H1 (cell line): ENCODE measurements around the gene FAT1. TPM values are rescaled to one million over a fixed set of nuclear protein-coding genes. Genes with fewer than 3 reads are reported as not detected.

Experiments
- CTCF ChIA-PET: fragments of 300-600 bp; sonication (Branson Sonifier 250); formaldehyde crosslinking; loops from one replicate; lab custom pipeline; 2021; ENCODE audit not compliant: partially characterized antibody; lab: Charles Lee
- POLR2A ChIA-PET: fragments of 300-600 bp; sonication (Branson Sonifier 250); formaldehyde crosslinking; loops from one replicate; lab custom pipeline; 2021; ENCODE audit warnings: inconsistent platforms; ENCODE audit not compliant: partially characterized antibody; lab: Charles Lee
- DNase-seq, 2 experiments: peaks; one replicate each; pipeline versions ENCODE4 v3.0.0 to v3.0.0-alpha.2; 2010 to 2022; ENCODE audit warnings: low spot score in 2 of 2, low read depth in 1 of 2, mixed read lengths in 1 of 2
- FAIRE-seq: peaks from 2 replicates; lab custom pipeline; 2011; peaks lifted over from hg19 to GRCh38; lab: Jason Lieb, UNC
- H2AFZ ChIP-seq: 2 replicates; pipeline ENCODE4 v1.8.1; 2012; ENCODE audit warnings: low read length, inconsistent platforms
- H2AK5ac ChIP-seq: 2 replicates; pipeline ENCODE4 v1.6.1; 2013; ENCODE audit warnings: low read depth, low read length
- H2BK120ac ChIP-seq: replicated peaks from 2 replicates; pipeline ENCODE3; 2013; ENCODE audit warnings: low read depth, low read length, inconsistent platforms
- H2BK12ac ChIP-seq: 2 replicates; pipeline ENCODE4 v1.6.1; 2013; ENCODE audit warnings: low read depth, low read length
- H2BK15ac ChIP-seq: 2 replicates; pipeline ENCODE4 v1.6.1; 2013; ENCODE audit warnings: low read length
- H2BK20ac ChIP-seq: 2 replicates; pipeline ENCODE4 v1.6.1; 2013; ENCODE audit warnings: low read length
- H2BK5ac ChIP-seq: 2 replicates; pipeline ENCODE4 v1.6.1; 2013; ENCODE audit warnings: low read depth, low read length
- H3K14ac ChIP-seq: 2 replicates; pipeline ENCODE4 v1.6.1; 2013; ENCODE audit warnings: inconsistent platforms; ENCODE audit not compliant: insufficient read length
- H3K18ac ChIP-seq: 2 replicates; pipeline ENCODE4 v1.6.1; 2013; ENCODE audit warnings: low read length; ENCODE audit errors: extremely low read depth
- H3K23ac ChIP-seq: 2 replicates; pipeline ENCODE4 v1.6.1; 2013; ENCODE audit warnings: inconsistent platforms; ENCODE audit not compliant: insufficient read length
- H3K23me2 ChIP-seq: 2 replicates; pipeline ENCODE4 v1.6.1; 2013; ENCODE audit warnings: low read depth, low read length
- H3K27ac ChIP-seq: 2 replicates; pipeline ENCODE4 v1.6.1; 2011; ENCODE audit warnings: low read depth, low read length, inconsistent platforms
- H3K27me3 ChIP-seq, 4 experiments: replicated peaks in 1 of 4; 1 replicate in 1 of 4; 2 replicates in 3 of 4; pipeline versions ENCODE4 v1.6.1 to v1.8.1; 2011 to 2013; ENCODE audit warnings: low read length in 3 of 4, mild to moderate bottlenecking in 3 of 4, inconsistent platforms in 2 of 4, mixed read lengths in 2 of 4, moderate library complexity in 1 of 4; ENCODE audit not compliant: control insufficient read depth in 3 of 4, insufficient read depth in 3 of 4; ENCODE audit errors: extremely low read depth in 1 of 4
- H3K36me3 ChIP-seq, 4 experiments: 2 replicates each; pipeline versions ENCODE4 v1.6.1 to v1.8.1; 2011 to 2013; ENCODE audit warnings: mild to moderate bottlenecking in 4 of 4, low read length in 3 of 4, moderate library complexity in 2 of 4, control low read depth in 1 of 4, inconsistent platforms in 1 of 4; ENCODE audit not compliant: insufficient read depth in 4 of 4, control insufficient read depth in 2 of 4
- H3K4ac ChIP-seq: replicated peaks from 2 replicates; pipeline ENCODE3; 2013; ENCODE audit warnings: low read length, low read depth, mixed read lengths, inconsistent platforms; ENCODE audit not compliant: insufficient read length
- H3K4me1 ChIP-seq, 4 experiments: replicated peaks in 1 of 4; 1 replicate in 1 of 4; 2 replicates in 3 of 4; pipeline versions ENCODE4 v1.6.1 to v1.8.1; 2011 to 2013; ENCODE audit warnings: low read length in 3 of 4, inconsistent platforms in 2 of 4, mixed read lengths in 1 of 4; ENCODE audit not compliant: insufficient read depth in 4 of 4, control insufficient read depth in 3 of 4
- H3K4me2 ChIP-seq, 2 experiments: 2 replicates each; pipeline versions ENCODE4 v1.6.1 to v1.8.1; 2011 to 2013; ENCODE audit warnings: low read depth in 2 of 2, low read length in 2 of 2, control low read depth in 1 of 2, inconsistent platforms in 1 of 2, mild to moderate bottlenecking in 1 of 2; ENCODE audit not compliant: insufficient read depth in 1 of 2
- H3K4me3 ChIP-seq, 4 experiments: fragments of 200-600, 300-600 bp in 1 of 4; sonication (generic), shearing (Covaris generic), sonication (Bioruptor Twin) in 1 of 4; 2 replicates each; pipeline versions ENCODE4 v1.5.1 to v1.8.1; 2011 to 2016; ENCODE audit warnings: low read length in 4 of 4, low read depth in 3 of 4, control low read depth in 2 of 4, inconsistent platforms in 2 of 4, mild to moderate bottlenecking in 2 of 4, mixed read lengths in 1 of 4, moderate library complexity in 1 of 4; ENCODE audit not compliant: insufficient read depth in 2 of 4; ENCODE audit errors: extremely low read depth in 1 of 4
- H3K56ac ChIP-seq: replicated peaks from 2 replicates; pipeline ENCODE3; 2013; ENCODE audit warnings: low read depth, mild to moderate bottlenecking, mixed read lengths, low read length, inconsistent platforms; ENCODE audit not compliant: insufficient read length
- H3K79me1 ChIP-seq: 2 replicates; pipeline ENCODE4 v1.6.1; 2013; ENCODE audit warnings: low read depth, low read length, control low read depth
- H3K79me2 ChIP-seq, 2 experiments: 2 replicates each; pipeline versions ENCODE4 v1.6.1 to v1.8.1; 2012 to 2013; ENCODE audit warnings: low read length in 2 of 2, mild to moderate bottlenecking in 2 of 2, inconsistent platforms in 1 of 2; ENCODE audit not compliant: insufficient read depth in 2 of 2, control insufficient read depth in 1 of 2
- H3K9ac ChIP-seq, 4 experiments: replicated peaks in 1 of 4; 1 replicate in 1 of 4; 2 replicates in 3 of 4; pipeline versions ENCODE4 v1.6.1 to v1.8.1; 2011 to 2013; ENCODE audit warnings: low read depth in 3 of 4, low read length in 3 of 4, control low read depth in 2 of 4, mild to moderate bottlenecking in 2 of 4, moderate library complexity in 2 of 4, inconsistent platforms in 1 of 4; ENCODE audit errors: extremely low read depth in 1 of 4
- H3K9me3 ChIP-seq, 2 experiments: 2 replicates each; pipeline versions ENCODE4 v1.6.1 to v1.8.1; 2012 to 2013; ENCODE audit warnings: mild to moderate bottlenecking in 2 of 2, moderate library complexity in 2 of 2, control low read depth in 1 of 2, inconsistent platforms in 1 of 2, low read depth in 1 of 2, low read length in 1 of 2, mixed read lengths in 1 of 2; ENCODE audit not compliant: insufficient read depth in 2 of 2
- H4K20me1 ChIP-seq, 2 experiments: replicated peaks in 1 of 2; 2 replicates each; pipeline versions ENCODE3 to v1.8.1; 2011 to 2013; ENCODE audit warnings: inconsistent platforms in 2 of 2, low read length in 2 of 2, mild to moderate bottlenecking in 1 of 2; ENCODE audit not compliant: insufficient read depth in 2 of 2, control insufficient read depth in 1 of 2
- H4K5ac ChIP-seq: 2 replicates; pipeline ENCODE4 v1.6.1; 2013; ENCODE audit warnings: low read length, low read depth, mixed read lengths, inconsistent platforms; ENCODE audit not compliant: insufficient read length
- H4K8ac ChIP-seq: 2 replicates; pipeline ENCODE4 v1.8.0; 2013; ENCODE audit warnings: mild to moderate bottlenecking, moderate library complexity, low read length, inconsistent platforms; ENCODE audit not compliant: insufficient read depth; ENCODE audit errors: extremely low read depth
- H4K91ac ChIP-seq: replicated peaks from 2 replicates; pipeline ENCODE3; 2013; ENCODE audit warnings: low read length, mixed read lengths, inconsistent platforms; ENCODE audit not compliant: insufficient read length
- ASH2L ChIP-seq: fragments of 200-600, 300-600 bp; sonication (generic); IDR thresholded peaks from one replicate; pipeline ENCODE4 v1.7.1; 2017; ENCODE audit warnings: low read length
- CBX5 ChIP-seq: fragments of 300-800, 300-1000 bp; sonication (generic); IDR thresholded peaks from 2 replicates; pipeline ENCODE4 v1.7.1; 2016; ENCODE audit warnings: antibody characterized with exemption, low read length, low read depth
- EZH2 ChIP-seq: fragments of 200-600 bp; sonication (generic); IDR thresholded peaks from 2 replicates; pipeline ENCODE4 v1.7.1; 2012; ENCODE audit warnings: low read depth, mild to moderate bottlenecking, moderate library complexity, low read length, inconsistent platforms; ENCODE audit not compliant: severe bottlenecking
- GABPA ChIP-seq: IDR thresholded peaks from 2 replicates; pipeline ENCODE4 v1.6.1; 2011; ENCODE audit warnings: mild to moderate bottlenecking, low read length, moderate library complexity, borderline replicate concordance; ENCODE audit not compliant: insufficient read depth
- PHF8 ChIP-seq: fragments of 200-600 bp; sonication (generic); conservative IDR thresholded peaks from 2 replicates; pipeline ENCODE4 v1.7.1; 2012; ENCODE audit warnings: low read depth, mild to moderate bottlenecking, inconsistent platforms, low read length, moderate library complexity
- RBBP5 ChIP-seq: IDR thresholded peaks from 2 replicates; pipeline ENCODE4 v1.7.1; 2012; ENCODE audit warnings: low read depth, mild to moderate bottlenecking, inconsistent platforms, low read length, moderate library complexity, borderline replicate concordance
- YY1 ChIP-seq: IDR thresholded peaks from 2 replicates; pipeline ENCODE4 v1.6.1; 2011; ENCODE audit warnings: low read depth, mild to moderate bottlenecking, low read length
- WGBS, 2 experiments: shearing (Covaris generic) in 1 of 2; methylation state at CpG; one replicate each; pipeline versions ENCODE4 v1.1.6 to v1.1.7; 2013 to 2015; ENCODE audit warnings: low lambda C conversion rate in 2 of 2, mixed read lengths in 2 of 2, inconsistent platforms in 1 of 2, low coverage in 1 of 2, missing lambda C conversion rate in 1 of 2; ENCODE audit not compliant: insufficient replicate concordance in 2 of 2, insufficient coverage in 1 of 2, insufficient read length in 1 of 2; ENCODE audit errors: extremely low coverage in 1 of 2, missing lambda C conversion rate in 1 of 2; 5-methylcytosine and 5-hydroxymethylcytosine counted together
- polyA plus RNA-seq, 7 experiments: library from polyadenylated mRNA; depleted of rRNA in 3 of 7; stranded (reverse) in 5 of 7; unstranded in 2 of 7; fragments of >200 nt in 5 of 7; fragments of 200-250 nt in 2 of 7; gene quantifications; 1 replicate in 5 of 7; 2 replicates in 1 of 7; 4 replicates in 1 of 7; pipeline versions ENCODE4 v1.2.1 to v1.2.3, GENCODE V29; 2011 to 2013; ENCODE audit warnings: missing spikeins in 2 of 7, mixed read lengths in 2 of 7
- total RNA-seq: library from RNA; stranded (reverse); fragmentation: NEBNext Ultra II Directional; extraction: Animal tissue kit (Norgen Biotek cat#: 25700); gene quantifications from 2 replicates; pipeline ENCODE4 v1.2.1, GENCODE V29; 2021
- TF ChIP-seq, protein P1 (sequence below): IDR thresholded peaks from 2 replicates; pipeline ENCODE4 v1.6.1; 2011; ENCODE audit warnings: low read depth, mild to moderate bottlenecking, low read length; ENCODE audit not compliant: insufficient read depth
- TF ChIP-seq, protein P2 (sequence below): IDR thresholded peaks from 2 replicates; pipeline ENCODE4 v1.6.1; 2011; ENCODE audit warnings: low read length, improper control_type of control experiment

The FAT1 gene
- total and polyA plus RNA-seq, 2 of the 8 experiments (the other 6 are each of a cell fraction or from before 2014, with no cell fraction given): 94.4 to 137 TPM

DNA sequence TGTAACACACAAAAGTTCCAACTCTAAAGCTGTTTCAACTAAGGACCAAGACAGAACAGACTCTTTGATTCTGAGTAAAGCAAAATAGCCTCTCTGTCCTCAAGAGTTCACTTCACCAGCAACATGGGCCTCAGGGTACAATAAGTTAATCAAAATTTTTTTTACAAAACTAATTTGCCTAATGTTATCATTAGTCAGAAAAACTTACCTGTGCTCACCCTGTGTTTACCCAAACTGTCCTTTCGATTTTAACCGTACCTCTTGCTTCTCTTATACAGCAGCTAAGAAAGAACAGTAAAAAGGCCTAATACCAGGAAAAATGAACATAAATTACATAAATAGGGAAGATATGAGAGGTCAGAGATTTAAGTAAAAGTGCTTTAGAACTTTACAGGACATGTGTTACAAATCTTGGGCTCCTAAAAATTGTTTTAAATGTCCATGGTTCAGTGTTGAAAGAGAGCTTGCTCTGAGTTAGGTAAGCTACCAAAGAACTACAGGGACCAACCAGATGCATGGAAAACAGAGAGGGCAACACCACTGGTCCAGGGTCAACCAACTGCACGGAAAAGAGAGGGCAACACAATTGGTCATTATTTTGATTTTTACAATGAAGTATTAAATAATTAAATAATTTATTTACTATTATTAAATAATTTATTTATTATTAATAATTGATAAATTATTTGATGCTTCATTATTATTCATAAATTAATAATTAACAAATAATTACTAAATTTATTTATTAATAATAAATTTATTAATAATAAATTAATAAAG is 73.1 kb downstream of the FAT1 start:
- Histone ChIP-seq H3K9ac (no peak overlapping the region), H3K27me3 (no peaks in the 10 kb centered on the region), H4K91ac (no peak overlapping the region), H2BK20ac (no peak overlapping the region), H2BK120ac (no peak overlapping the region), H3K23me2 (no peaks in the 10 kb centered on the region), H3K4me3 (no peak overlapping the region), H3K4me2 (no peak overlapping the region), H3K14ac (no peak overlapping the region), H3K79me2 (peaks cover 0 to 38% of the 10 kb centered on the region in 2 experiments; a peak in 2 of 4 replicates), H3K9me3 (no peaks in the 10 kb centered on the region), H2BK12ac (no peak overlapping the region), H4K8ac (no peak overlapping the region), H3K4me1 (peaks cover 0 to 17% (median 9%) of the 10 kb centered on the region in 4 experiments; a peak in 3 of 7 replicates), H2AK5ac (no peak overlapping the region), H3K18ac (no peak overlapping the region), H2BK15ac (no peak overlapping the region), H3K27ac (no peak overlapping the region), H4K5ac (no peak overlapping the region), H2AFZ (no peak overlapping the region), H3K4ac (no peak overlapping the region), H3K23ac (no peak overlapping the region), H2BK5ac (no peak overlapping the region), H3K79me1 (peaks cover 3% of the 10 kb centered on the region; the same call in 1 of the 2 replicates), H3K36me3 (peaks cover 0 to 14% (median 0%) of the 10 kb centered on the region in 4 experiments; a peak in 3 of 8 replicates), H4K20me1 (peaks cover 0 to 1% of the 10 kb centered on the region in 2 experiments), H3K56ac (no peak overlapping the region)
- ChIA-PET CTCF (interaction anchor here (0.6 to 1.3 kb wide), 3 partner anchors 19 to 93 kb away, joined by 3 to 6 read pairs (median 5); no protein-coding TSS in a partner anchor), POLR2A (interaction anchor here (1.1 to 1.3 kb wide), 2 partner anchors 9 to 38 kb away, joined by 3 read pairs; no protein-coding TSS in a partner anchor)
- FAIRE-seq (no peak), DNase-seq (no peak)
- WGBS, 2 experiments: 91% methylated on average over 3 of the region's 3 CpGs; no CpG with 5 or more reads in 1 of the 2 experiments
- TF ChIP-seq CBX5 (no peak), EZH2 (no peak), ASH2L (no peak), PHF8 (no peak), GABPA (no peak), RBBP5 (no peak), YY1 (no peak)
- TF ChIP-seq, protein P1, sequence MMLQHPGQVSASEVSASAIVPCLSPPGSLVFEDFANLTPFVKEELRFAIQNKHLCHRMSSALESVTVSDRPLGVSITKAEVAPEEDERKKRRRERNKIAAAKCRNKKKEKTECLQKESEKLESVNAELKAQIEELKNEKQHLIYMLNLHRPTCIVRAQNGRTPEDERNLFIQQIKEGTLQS: no peak
- TF ChIP-seq, protein P2, sequence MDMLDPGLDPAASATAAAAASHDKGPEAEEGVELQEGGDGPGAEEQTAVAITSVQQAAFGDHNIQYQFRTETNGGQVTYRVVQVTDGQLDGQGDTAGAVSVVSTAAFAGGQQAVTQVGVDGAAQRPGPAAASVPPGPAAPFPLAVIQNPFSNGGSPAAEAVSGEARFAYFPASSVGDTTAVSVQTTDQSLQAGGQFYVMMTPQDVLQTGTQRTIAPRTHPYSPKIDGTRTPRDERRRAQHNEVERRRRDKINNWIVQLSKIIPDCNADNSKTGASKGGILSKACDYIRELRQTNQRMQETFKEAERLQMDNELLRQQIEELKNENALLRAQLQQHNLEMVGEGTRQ: no peak
